GM12892 (cell line): ENCODE measurements around the gene RASA2.

Experiments
- DNase-seq: peaks from one replicate; pipeline ENCODE4 v3.0.0; 2011; ENCODE audit not compliant: insufficient read length
- FAIRE-seq: peaks from 2 replicates; lab custom pipeline; 2011; peaks lifted over from hg19 to GRCh38; lab: Jason Lieb, UNC
- POLR2A ChIP-seq: IDR thresholded peaks from 2 replicates; pipeline ENCODE4 v1.6.1; 2011; ENCODE audit warnings: low read depth, low read length, control low read depth
- POLR2AphosphoS5 ChIP-seq: IDR thresholded peaks from 2 replicates; pipeline ENCODE4 v1.6.1; 2011; ENCODE audit warnings: low read depth, low read length, control low read depth
- TAF1 ChIP-seq: IDR thresholded peaks from 2 replicates; pipeline ENCODE4 v1.6.1; 2011; ENCODE audit warnings: low read depth, mild to moderate bottlenecking, control low read depth, low read length, borderline replicate concordance

RASA2 gene

DNA sequence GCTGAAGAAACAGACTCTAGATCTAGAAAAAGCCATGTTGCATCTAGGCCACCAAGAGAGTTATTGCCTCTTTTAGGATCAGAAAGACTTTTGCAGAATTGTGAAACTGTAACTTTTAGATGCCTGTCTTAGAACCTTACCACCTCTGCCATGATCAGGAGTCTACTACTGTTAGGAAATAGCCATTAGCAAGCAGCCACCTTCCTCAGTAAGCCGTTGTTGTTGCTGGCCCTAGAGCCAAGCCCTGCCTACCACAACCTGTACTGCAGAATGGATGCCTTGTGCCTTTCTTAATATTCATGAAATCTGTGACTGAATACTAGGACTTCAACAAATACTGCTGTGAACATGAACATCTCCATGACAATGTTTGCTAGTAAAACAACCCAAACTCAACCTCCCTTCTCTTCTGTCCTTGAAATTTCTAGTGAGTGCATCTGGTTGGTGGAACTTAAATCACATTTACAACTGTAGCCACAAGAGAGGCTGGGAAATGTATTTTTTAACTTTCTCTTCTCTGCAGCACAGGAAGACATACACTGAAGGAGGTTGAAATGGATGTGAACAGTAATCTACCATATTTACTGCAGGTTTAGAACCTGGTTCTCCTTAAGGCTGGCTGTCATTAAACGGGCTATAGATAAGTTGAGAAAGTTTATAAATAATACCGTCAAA is 20.7 kb downstream of the RASA2 start:
- no peak for FAIRE-seq
- TF ChIP-seq TAF1 (no peak), POLR2A (no peak), POLR2AphosphoS5 (no peak)
- no peak for DNase-seq

DNA sequence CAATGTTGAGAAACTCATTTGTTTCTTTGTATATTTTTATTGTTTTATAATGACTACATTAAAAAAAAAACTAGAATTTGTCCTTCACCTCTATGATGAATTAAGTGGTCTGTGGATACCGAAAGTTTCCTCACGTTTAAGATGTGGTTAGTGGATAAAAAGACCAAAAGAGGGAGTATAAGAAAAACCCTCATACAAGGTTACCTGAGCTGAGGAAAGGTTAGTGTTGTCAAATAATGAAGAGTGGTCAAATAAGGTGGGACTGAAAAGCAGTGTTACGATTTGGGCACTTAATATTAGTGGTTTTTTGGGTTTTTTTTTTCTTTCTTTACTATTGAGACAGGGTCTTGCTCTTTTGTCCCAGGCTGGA is 21.2 kb downstream of the RASA2 start:
- no peak for FAIRE-seq
- TF ChIP-seq TAF1 (no peak), POLR2A (no peak), POLR2AphosphoS5 (no peak)
- no peak for DNase-seq

DNA sequence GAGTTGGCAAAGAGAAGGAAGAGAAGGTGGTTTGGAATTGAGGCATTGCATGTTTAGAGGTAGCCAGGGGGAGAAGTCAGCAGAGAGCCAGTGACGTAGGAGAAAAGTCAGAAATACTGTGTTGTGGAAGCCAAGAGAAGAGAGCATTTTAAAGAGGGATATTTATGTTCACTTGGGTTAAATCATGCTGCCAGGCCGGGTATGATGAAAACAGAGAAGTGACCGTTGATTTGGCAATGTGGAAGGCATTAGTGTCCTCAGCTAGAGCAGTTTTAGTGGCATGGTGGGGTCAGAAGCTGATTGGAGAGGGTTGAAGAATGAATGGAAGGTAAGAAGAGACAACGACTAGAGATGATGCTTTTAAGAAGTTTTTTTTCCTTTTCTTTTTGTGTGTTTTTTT is 24.5 kb downstream of the RASA2 start:
- TF ChIP-seq POLR2A (no peak), POLR2AphosphoS5 (no peak), TAF1 (no peak)
- no peak for DNase-seq
- FAIRE-seq: no peak

DNA sequence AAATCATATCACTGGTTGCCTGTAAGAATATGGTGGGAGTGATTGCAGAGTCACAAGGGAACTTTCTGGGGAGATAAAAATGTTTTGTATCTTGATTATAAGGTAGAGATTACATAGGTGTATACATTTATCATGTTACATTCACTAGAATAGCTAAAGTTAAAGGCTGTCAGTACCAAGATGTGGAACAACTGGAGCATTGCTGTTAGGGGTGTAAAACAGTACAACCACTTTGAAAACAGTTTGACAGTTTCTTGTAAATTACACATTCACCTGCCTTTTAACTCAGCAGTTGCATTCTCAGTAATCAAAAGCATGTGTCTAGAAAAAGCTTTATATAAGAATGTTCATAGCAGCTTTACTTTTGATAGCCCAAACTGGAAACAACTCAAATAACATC is 27.6 kb downstream of the RASA2 start:
- TF ChIP-seq POLR2A (no peak), POLR2AphosphoS5 (no peak), TAF1 (no peak)
- DNase-seq (no peak), FAIRE-seq (no peak)

DNA sequence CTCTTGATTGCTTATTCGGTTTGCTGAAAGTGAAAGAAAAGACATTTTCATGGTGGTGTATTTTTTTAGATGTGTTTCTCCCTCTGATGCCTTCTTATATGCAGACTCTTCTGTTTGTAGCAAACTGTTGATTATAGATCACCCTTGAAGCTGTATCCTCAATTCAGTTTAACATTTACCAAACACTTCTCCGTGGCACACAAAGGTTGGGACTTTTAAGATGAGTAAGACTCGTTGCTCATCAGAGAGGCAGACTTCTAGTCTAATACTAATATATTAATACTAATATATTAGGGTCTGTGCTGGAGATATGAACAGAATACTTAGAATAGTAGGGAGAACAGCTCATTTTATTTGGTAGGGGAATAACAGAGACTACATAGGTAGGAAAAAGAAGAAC is 32.8 kb downstream of the RASA2 start:
- TF ChIP-seq TAF1 (no peak), POLR2AphosphoS5 (no peak), POLR2A (no peak)
- FAIRE-seq: no peak
- no peak for DNase-seq

DNA sequence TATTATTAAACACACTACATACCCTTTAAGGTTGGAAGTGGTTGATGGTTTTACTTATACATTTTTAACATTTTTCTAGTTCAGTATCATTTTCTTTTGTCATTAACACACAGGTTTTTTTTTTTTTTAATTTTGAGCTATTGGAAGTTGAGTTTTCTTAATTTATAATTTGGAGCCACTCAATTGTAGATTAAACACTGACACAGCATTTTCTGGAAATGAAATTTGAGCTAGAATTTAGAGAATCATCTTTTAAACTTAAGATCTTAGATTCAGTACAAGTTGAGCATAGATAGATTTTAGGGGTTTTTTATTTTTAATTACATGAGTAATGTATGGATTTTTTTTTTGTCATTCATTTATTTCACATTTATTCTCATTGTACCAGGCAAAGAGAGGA is 35.0 kb downstream of the RASA2 start:
- no peak for TF ChIP-seq TAF1
- no peak for TF ChIP-seq POLR2A
- no peak for TF ChIP-seq POLR2AphosphoS5
- DNase-seq (no peak), FAIRE-seq (no peak)

DNA sequence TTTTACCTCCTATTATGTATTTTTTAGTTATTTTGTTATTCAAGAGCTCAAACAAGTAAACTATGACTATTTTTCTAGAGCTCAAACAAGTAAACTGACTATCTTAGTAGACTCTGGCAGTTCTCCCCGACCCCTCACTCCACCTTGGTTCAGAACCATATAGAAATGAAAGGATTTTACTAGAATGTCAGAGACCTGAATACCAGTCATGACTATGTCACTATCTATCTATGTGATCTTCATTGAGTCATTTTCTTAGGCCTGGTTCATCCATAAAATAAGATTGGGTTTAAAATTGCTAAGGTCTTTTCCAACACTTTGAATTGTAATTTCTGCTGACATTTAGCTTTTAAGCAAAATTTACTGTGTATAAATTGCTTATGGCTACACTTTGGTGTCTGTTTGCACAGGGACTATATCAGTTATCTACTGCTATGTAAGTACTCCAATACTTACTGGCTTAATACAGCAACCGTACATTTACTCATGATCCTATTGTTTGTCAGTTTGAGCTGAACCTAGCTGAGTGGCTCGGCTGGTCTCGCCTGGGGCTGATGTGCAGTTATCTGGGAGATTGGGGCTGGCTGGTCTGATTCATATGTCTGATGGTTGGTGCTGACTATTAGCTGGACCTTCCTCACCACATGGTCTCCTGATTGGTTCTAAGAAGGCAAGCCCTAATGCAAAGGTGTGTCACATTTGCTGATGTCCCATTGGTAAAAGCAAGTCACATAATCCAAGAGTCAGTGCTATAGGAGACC is 37.0 kb downstream of the RASA2 start:
- TF ChIP-seq TAF1 (no peak), POLR2A (no peak)
- DNase-seq (no peak), FAIRE-seq (no peak)

DNA sequence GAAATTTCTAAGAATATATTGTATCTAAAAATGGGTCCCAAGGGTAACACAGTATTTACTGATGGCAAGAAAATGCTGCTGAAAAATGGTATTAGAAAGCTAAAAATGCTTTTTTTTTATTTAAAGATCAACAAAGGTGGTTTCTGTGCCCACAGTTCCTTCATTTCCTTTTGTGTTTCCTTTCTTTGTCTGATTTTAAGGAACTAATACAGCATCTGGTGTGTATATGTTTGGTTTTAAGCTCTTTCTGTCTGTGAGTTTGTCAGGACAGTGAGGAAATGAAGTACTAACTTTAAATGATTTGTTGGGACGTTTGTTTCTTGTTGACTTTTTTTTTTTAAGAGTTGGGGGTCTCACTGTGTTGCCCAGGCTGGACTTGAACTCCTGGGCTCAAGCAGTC is 38.2 kb downstream of the RASA2 start:
- TF ChIP-seq POLR2AphosphoS5 (no peak), TAF1 (no peak), POLR2A (no peak)
- DNase-seq (no peak), FAIRE-seq (no peak)

DNA sequence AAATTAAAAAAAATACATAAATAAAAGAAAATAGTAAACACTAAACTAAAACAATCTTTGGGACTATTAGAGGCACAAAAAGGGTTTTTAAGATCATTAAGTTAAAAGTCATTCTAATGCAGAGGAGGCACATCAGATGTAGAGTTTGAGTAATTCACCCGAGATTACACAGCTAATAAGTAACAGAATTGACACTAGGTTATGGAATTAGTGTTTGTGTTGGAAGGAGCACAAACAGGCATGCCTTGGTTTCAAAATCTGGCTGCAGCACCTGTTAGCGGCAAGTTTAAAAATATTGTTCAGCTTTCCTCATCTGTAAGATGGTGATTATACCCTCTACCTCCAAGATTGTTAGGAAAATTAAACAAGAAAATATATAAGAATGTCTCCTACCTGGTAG is 39.0 kb downstream of the RASA2 start:
- DNase-seq (no peak), FAIRE-seq (no peak)
- TF ChIP-seq TAF1: no peak
- TF ChIP-seq POLR2AphosphoS5: no peak
- no peak for TF ChIP-seq POLR2A

DNA sequence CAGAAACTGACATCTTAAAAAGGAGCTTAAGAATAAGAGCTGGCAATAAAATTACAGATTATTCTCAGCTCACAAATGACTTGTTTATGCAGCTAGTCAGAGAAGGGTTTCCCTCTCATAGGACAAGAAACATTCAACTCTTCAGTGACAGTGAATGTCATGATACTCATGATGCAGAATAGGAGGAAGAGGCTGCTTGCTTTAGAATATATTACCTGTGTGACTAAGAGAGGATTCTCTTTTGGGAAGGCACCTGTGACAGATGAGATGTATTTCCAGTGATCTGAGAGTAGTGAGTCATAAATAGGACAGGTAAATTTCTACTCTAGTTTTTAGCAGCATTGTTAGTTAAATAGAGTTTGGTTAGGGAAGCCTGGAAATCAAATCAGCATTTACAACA is 39.9 kb downstream of the RASA2 start:
- FAIRE-seq (no peak), DNase-seq (no peak)
- no peak for TF ChIP-seq POLR2A

DNA sequence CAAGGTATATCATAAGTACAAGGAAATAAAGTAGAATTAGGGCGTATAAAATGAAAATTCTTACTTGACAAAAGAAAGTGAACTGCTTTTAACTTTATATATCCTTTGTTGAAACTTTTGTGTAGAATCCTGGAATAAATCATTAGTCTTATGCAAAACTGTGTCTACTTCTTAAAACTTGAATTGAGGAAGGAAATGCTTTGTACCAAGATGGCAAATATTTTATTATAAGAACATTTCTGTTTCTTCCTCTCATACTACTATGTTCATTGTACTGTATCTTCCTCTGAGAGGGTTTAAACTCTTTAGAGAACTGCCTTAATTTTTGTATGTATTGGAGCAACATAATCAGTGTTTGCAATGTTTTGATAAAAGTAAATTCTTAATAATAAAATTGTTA is 42.0 kb downstream of the RASA2 start:
- FAIRE-seq (no peak), DNase-seq (no peak)
- TF ChIP-seq POLR2AphosphoS5: no peak
- TF ChIP-seq TAF1: no peak
- TF ChIP-seq POLR2A: no peak

DNA sequence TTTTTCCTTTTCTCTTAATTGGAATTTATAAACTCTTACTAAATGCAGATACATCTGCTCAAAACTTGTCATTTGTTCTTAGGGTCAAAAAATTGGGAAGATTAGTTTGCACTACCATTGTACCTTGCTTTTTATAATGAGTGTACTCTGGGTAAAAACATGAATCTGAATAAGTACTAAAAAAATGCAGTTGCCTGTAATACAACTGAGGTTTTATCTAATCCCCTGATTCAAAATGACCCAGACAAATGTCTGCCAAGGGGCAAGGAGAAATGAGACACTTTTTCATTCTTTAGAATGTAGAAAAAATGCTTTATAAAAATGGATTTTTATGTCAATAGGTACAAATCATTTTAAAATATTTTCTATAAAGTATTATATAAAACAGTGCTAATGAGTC is 42.4 kb downstream of the RASA2 start:
- FAIRE-seq: no peak
- TF ChIP-seq POLR2A: no peak
- TF ChIP-seq TAF1: no peak
- TF ChIP-seq POLR2AphosphoS5: no peak
- no peak for DNase-seq
